ENCODE measurements around the gene CACNB2. TPM values are rescaled to one million over a fixed set of nuclear protein-coding genes. Genes with fewer than 3 reads are reported as not detected.

CACNB2 gene
- total RNA-seq, 1 donor from 2014 or later = 2.2 TPM

DNA sequence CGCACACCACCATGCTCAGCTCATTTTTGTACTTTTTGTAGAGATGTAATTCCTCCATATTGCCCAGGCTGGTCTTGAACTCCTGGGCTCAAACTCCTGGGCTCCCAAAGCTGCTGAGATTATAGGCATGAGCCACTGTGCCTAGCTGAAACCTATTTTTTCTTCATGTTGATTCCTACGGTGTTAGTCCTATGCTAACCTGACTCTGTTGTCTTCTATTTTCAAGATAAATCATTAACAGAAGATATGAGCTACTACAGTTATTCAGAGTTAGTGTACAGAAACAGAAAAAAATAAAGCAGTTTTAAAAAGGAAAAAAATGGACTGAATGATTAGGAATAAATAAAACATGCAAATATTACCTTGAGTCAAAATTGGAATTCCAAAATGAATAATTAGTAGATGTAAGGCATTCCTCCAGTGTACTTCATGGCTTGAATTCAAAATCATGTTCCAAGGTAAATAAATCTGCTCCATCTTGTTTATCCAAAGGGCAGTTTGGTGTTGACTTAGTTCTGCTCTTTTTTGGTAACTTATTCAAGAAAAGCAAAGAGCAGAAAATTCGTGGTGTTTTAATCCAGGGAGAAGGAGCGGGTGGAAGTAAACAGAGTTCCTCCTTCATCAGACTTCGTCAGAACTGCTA is 185.8 kb downstream of the CACNB2 start:
- no peak for DNase-seq (ENCODE audit: low read depth, low spot score)
- H3K4me3 Mint-ChIP-seq = no peak overlapping the region
- H3K4me1 Mint-ChIP-seq = peaks cover 6% of the 10 kb centered on the region
- H3K9me3 Mint-ChIP-seq = no peaks in the 10 kb centered on the region
- TF ChIP-seq, protein P1, sequence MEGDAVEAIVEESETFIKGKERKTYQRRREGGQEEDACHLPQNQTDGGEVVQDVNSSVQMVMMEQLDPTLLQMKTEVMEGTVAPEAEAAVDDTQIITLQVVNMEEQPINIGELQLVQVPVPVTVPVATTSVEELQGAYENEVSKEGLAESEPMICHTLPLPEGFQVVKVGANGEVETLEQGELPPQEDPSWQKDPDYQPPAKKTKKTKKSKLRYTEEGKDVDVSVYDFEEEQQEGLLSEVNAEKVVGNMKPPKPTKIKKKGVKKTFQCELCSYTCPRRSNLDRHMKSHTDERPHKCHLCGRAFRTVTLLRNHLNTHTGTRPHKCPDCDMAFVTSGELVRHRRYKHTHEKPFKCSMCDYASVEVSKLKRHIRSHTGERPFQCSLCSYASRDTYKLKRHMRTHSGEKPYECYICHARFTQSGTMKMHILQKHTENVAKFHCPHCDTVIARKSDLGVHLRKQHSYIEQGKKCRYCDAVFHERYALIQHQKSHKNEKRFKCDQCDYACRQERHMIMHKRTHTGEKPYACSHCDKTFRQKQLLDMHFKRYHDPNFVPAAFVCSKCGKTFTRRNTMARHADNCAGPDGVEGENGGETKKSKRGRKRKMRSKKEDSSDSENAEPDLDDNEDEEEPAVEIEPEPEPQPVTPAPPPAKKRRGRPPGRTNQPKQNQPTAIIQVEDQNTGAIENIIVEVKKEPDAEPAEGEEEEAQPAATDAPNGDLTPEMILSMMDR (conservative IDR thresholded peaks at IDR 0.05) = no peak
- H3K36me3 Mint-ChIP-seq (ENCODE audit: low read depth) = no peaks in the 10 kb centered on the region
- no peaks in the 10 kb centered on the region for H3K27me3 Mint-ChIP-seq (ENCODE audit: low read depth)
- H3K27ac Mint-ChIP-seq (ENCODE audit: unreplicated experiment) = no peak overlapping the region

DNA sequence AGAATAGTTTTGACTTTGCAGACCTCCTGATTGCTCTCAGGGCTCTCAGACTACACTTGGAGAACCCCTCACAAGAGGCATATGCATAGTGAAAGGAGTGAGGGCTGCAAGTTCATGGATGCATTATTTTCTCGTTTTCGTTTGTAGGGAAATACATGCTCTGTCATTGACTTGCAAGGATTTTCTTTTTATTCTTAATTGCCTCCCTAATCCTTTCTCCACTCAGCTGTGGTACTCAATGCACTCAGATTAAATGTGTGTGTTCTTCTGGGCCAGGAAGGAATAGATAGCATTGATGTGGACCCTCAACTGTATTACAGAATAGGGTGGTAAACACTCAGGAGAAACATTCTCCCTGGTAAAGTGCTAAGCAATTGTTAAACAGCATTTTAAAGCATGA is 188.7 kb downstream of the CACNB2 start:
- TF ChIP-seq, protein P1 (conservative IDR thresholded peaks at IDR 0.05) = no peak
- H3K36me3 Mint-ChIP-seq (ENCODE audit: low read depth) = no peaks in the 10 kb centered on the region
- H3K4me1 Mint-ChIP-seq = peaks cover 6% of the 10 kb centered on the region
- no peak overlapping the region for H3K4me3 Mint-ChIP-seq
- no peak for DNase-seq (ENCODE audit: low read depth, low spot score)
- no peaks in the 10 kb centered on the region for H3K27me3 Mint-ChIP-seq (ENCODE audit: low read depth)
- H3K27ac Mint-ChIP-seq (ENCODE audit: unreplicated experiment) = no peak overlapping the region
- no peaks in the 10 kb centered on the region for H3K9me3 Mint-ChIP-seq

DNA sequence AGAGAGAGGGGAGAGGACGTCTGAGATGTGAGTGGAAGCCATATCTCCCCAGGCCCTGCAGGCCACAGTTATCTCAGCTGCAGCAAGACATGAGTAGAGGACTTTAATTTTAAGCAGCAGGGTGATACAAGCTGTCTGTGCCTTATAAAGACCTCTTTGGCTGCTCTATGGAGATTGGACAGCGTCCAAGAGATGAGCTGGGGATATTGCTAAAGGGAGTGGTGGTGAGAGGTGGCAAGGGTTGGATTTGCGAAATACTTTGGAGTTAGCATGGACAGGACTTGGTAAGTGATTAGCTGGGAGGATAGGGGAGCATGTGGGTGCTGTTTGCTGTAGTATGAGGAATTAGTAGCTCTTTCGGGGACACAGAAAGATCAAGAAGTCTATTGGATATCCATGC is 191.8 kb downstream of the CACNB2 start:
- Mint-ChIP-seq H3K4me3 (no peak overlapping the region), H3K27ac (ENCODE audit: unreplicated experiment) (no peak overlapping the region), H3K27me3 (ENCODE audit: low read depth) (no peaks in the 10 kb centered on the region), H3K9me3 (no peaks in the 10 kb centered on the region), H3K36me3 (ENCODE audit: low read depth) (no peaks in the 10 kb centered on the region), H3K4me1 (peaks cover 8% of the 10 kb centered on the region)
- TF ChIP-seq, protein P1 (conservative IDR thresholded peaks at IDR 0.05) = no peak
- DNase-seq (ENCODE audit: low read depth, low spot score) = no peak

DNA sequence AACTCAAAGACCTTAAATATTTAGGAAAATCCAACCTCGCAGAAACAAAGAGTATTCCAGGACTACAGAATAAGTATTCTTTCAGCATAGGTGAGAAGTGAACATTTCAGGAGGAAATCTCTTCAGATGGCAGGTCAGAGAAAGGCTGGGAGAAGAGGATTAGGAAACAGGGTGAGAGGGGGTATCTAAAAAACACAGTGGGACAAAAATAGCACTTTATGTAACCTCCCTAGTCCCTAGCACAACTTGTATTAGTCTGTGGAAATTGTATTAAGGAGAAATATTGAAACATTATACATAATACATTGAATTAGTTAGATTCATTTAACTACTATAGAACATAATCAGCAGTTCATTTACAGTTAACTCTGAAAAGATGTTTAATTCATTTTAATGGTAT is 192.3 kb downstream of the CACNB2 start:
- no peak overlapping the region for H3K4me3 Mint-ChIP-seq
- no peaks in the 10 kb centered on the region for H3K9me3 Mint-ChIP-seq
- H3K36me3 Mint-ChIP-seq (ENCODE audit: low read depth) = no peaks in the 10 kb centered on the region
- H3K27me3 Mint-ChIP-seq (ENCODE audit: low read depth) = no peaks in the 10 kb centered on the region
- no peak overlapping the region for H3K27ac Mint-ChIP-seq (ENCODE audit: unreplicated experiment)
- no peak for DNase-seq (ENCODE audit: low read depth, low spot score)
- peaks cover 8% of the 10 kb centered on the region for H3K4me1 Mint-ChIP-seq
- TF ChIP-seq, protein P1 (conservative IDR thresholded peaks at IDR 0.05) = no peak

DNA sequence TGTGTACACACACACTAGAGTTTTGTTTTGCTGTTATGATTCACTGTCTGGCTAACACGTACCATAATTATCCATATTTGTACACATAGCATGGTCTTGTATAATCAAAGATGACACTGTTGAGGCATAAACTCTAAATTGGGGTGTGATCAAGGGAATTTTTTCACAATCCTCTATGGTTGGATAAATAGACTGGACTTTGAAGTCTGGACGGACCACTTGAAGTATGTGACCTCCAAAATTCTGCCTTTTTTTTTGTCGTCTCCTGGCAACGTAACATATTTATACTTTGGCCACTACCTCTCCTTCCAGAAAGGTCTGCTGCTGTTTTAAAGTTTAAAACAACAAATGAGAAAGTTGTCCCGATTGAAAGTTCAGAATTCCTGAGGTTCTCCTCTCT is 193.4 kb downstream of the CACNB2 start:
- no peak for DNase-seq (ENCODE audit: low read depth, low spot score)
- no peak overlapping the region for H3K27ac Mint-ChIP-seq (ENCODE audit: unreplicated experiment)
- peaks cover 8% of the 10 kb centered on the region for H3K4me1 Mint-ChIP-seq
- H3K4me3 Mint-ChIP-seq = no peak overlapping the region
- TF ChIP-seq, protein P1 (conservative IDR thresholded peaks at IDR 0.05) = no peak
- no peaks in the 10 kb centered on the region for H3K36me3 Mint-ChIP-seq (ENCODE audit: low read depth)
- no peaks in the 10 kb centered on the region for H3K9me3 Mint-ChIP-seq
- H3K27me3 Mint-ChIP-seq (ENCODE audit: low read depth) = no peaks in the 10 kb centered on the region
